K562 (cell line): ENCODE results near the gene ILF2. TPM values are rescaled to one million over a fixed set of nuclear protein-coding genes. Genes with fewer than 3 reads are reported as not detected.

ENCODE experiments used
- EP400 ChIP-seq: fragments of 450-650 bp; IDR thresholded peaks from 2 replicates; pipeline ENCODE4 v1.6.1; 2017; ENCODE audit warnings: antibody characterized with exemption, mild to moderate bottlenecking, moderate library complexity
- FOXP1 ChIP-seq: sonication (generic); formaldehyde crosslinking; IDR thresholded peaks from 2 replicates; pipeline ENCODE4 v1.8.0; 2022; ENCODE audit warnings: mild to moderate bottlenecking, missing genetic modification reagents
- NONO ChIP-seq, 2 experiments: fragments of 200-400 bp in 1 of 2; fragments of 450-650 bp in 1 of 2; formaldehyde crosslinking in 1 of 2; IDR thresholded peaks; 2 replicates each; pipeline ENCODE4 v1.6.1; 2017; ENCODE audit warnings: low read depth in 2 of 2, mild to moderate bottlenecking in 2 of 2, moderate library complexity in 2 of 2, low read length in 1 of 2
- RAD51 ChIP-seq: fragments of 450-650 bp; IDR thresholded peaks from 2 replicates; pipeline ENCODE4 v1.7.1; 2016; ENCODE audit warnings: low read depth, mild to moderate bottlenecking, borderline replicate concordance
- RBBP5 ChIP-seq: fragments of 200-600 bp; sonication (generic); IDR thresholded peaks from 2 replicates; pipeline ENCODE4 v1.6.1; 2012; ENCODE audit warnings: borderline replicate concordance, mild to moderate bottlenecking, low read length, control low read depth, inconsistent platforms; ENCODE audit not compliant: insufficient read depth, poor library complexity, severe bottlenecking
- TBP ChIP-seq: optimal IDR thresholded peaks from 2 replicates; pipeline ENCODE3; 2011; ENCODE audit warnings: low read depth, low read length, improper control_type of control experiment
- ZBTB11 ChIP-seq, 3 experiments: fragments of 200-800 bp in 1 of 3; fragments of 250-450 bp in 1 of 3; fragments of 450-650 bp in 1 of 3; sonication (Bioruptor Pico) in 1 of 3; sonication (Bioruptor generic) in 1 of 3; formaldehyde crosslinking in 1 of 3; IDR thresholded peaks; 2 replicates each; pipeline versions ENCODE4 v1.6.1 to v1.8.0; 2016 to 2022; ENCODE audit warnings: mild to moderate bottlenecking in 2 of 3, missing genetic modification characterization in 2 of 3, missing compliant biosample characterization in 1 of 3, moderate library complexity in 1 of 3
- ZBTB2 ChIP-seq: fragments of 450-650 bp; IDR thresholded peaks from 2 replicates; pipeline ENCODE4 v1.6.1; 2016; ENCODE audit warnings: antibody characterized with exemption
- ZNF512 ChIP-seq: IDR thresholded peaks from 2 replicates; pipeline ENCODE4 v1.6.1; 2016; ENCODE audit warnings: missing genetic modification characterization, missing compliant biosample characterization
- polyA plus RNA-seq, 8 experiments: library from polyadenylated mRNA; depleted of rRNA in 4 of 8; stranded (reverse) in 5 of 8; unstranded in 3 of 8; fragments of >200 nt; fragmentation: Nextera tagmentation in 2 of 8; fragmentation: Illumina TruSeq in 1 of 8; extraction: Ambion mirVana in 2 of 8; extraction: Trizol in 1 of 8; gene quantifications; 2 replicates each; pipeline versions ENCODE4 v1.2.1 to v1.2.3, GENCODE V29; 2011 to 2014; ENCODE audit warnings: inconsistent platforms in 1 of 8, missing spikeins in 1 of 8
- total RNA-seq, 7 experiments: library from RNA; depleted of rRNA in 6 of 7; stranded (reverse); fragments of >200 nt in 6 of 7; fragmentation: Illumina TruSeq in 2 of 7; extraction: Trizol in 2 of 7; gene quantifications; 2 replicates each; pipeline versions ENCODE4 v1.2.1 to v1.2.3, GENCODE V29; 2011 to 2021; ENCODE audit warnings: low replicate concordance in 1 of 7

ILF2 gene
- total and polyA plus RNA-seq, 9 of the 15 experiments (the other 6 are each of a cell fraction or from before 2014, with no cell fraction given): 282 to 726 (median 474) TPM

GRCh38 chr1:153633754-153634665 lies 36.8 kb downstream of the ILF2 start, which contains the start of gene CHTOP (continued):
- TF ChIP-seq RAD51 (no peak), FOXP1 (CRISPR knock-in tag) (0 out of 2 replicates have a peak, but pooled peaks have one; percentile 45), RBBP5 (peak; percentile 82), EP400 (peak; percentile 99), ZBTB2 (peak; percentile 98), NONO (IDR thresholded peaks at IDR 0.05; ENCODE audit: low read depth in 2 of 2, low read length in 1 of 2) (no peak), ZNF512 (tag) (no peak), TBP (peak; percentile 70), ZBTB11 (CRISPR knock-in tag; IDR thresholded peaks at IDR 0.05) (peak in 1 of 3 experiments; percentile 79; a peak in 2 of 6 replicates)
